Adrenal gland (tissue), 12 donors: ENCODE results near the gene STRN3. TPM values are rescaled to one million over a fixed set of nuclear protein-coding genes. Genes with fewer than 3 reads are reported as not detected.

Experiments used
- DNase-seq, 7 donors: peaks; one replicate each; pipeline ENCODE4 v3.0.0-alpha.2; 2019 to 2020
- H3K27ac ChIP-seq, 5 donors: fragments of 200-600 bp; sonication (generic) in 4 of 5; 1 replicate in 3 of 5; 2 replicates in 2 of 5; pipeline versions ENCODE4 v1.5.1 to v1.8.0; 2016 to 2020; ENCODE audit warnings: mild to moderate bottlenecking in 1 of 5
- H3K27me3 ChIP-seq: fragments of 200-600 bp; 2 replicates; pipeline ENCODE4 v1.8.0; 2021
- H3K36me3 ChIP-seq, 2 donors: fragments of 200-600 bp; replicated peaks in 1 of 2; 1 replicate in 1 of 2; 2 replicates in 1 of 2; pipeline versions ENCODE4 v1.5.1 to v1.8.0; 2018 to 2022
- H3K4me1 ChIP-seq, 2 donors: fragments of 200-600 bp; replicated peaks in 1 of 2; 1 replicate in 1 of 2; 2 replicates in 1 of 2; pipeline versions ENCODE4 v1.5.1 to v1.8.0; 2018 to 2021
- H3K4me3 ChIP-seq, 4 donors: fragments of 200-600 bp; sonication (generic) in 3 of 4; one replicate each; pipeline ENCODE4 v1.5.1; 2016 to 2018
- H3K9me3 ChIP-seq, 3 donors: fragments of 200-600 bp; sonication (generic) in 1 of 3; replicated peaks in 1 of 3; 1 replicate in 2 of 3; 2 replicates in 1 of 3; pipeline versions ENCODE4 v1.5.1 to v1.8.0; 2016 to 2021
- CTCF ChIP-seq, 6 experiments: fragments of 450-650 bp in 4 of 6; fragments of 200-600 bp in 2 of 6; sonication (generic) in 1 of 6; IDR thresholded peaks; 1 replicate in 5 of 6; 2 replicates in 1 of 6; pipeline versions ENCODE4 v1.5.1 to v1.8.0; 2016 to 2021; ENCODE audit warnings: antibody characterized with exemption in 6 of 6, mild to moderate bottlenecking in 2 of 6, moderate library complexity in 1 of 6
- POLR2A ChIP-seq, 2 donors: fragments of 450-650 bp; IDR thresholded peaks; one replicate each; pipeline ENCODE4 v1.6.1; 2017; ENCODE audit warnings: antibody characterized with exemption in 2 of 2, mild to moderate bottlenecking in 2 of 2, moderate library complexity in 1 of 2
- WGBS, 4 donors: extraction: QIAGEN DNeasy Blood & Tissue Kit in 2 of 4; methylation state at CpG; one replicate each; pipeline versions ENCODE4 v1.1.5 to v1.1.7; 2013 to 2017; 5-methylcytosine and 5-hydroxymethylcytosine counted together
- intact Hi-C, 2 donors: fragments of 100-400 bp; cut with DNase I; formaldehyde crosslinking; loops; one replicate each; pipeline versions ENCODE4 v1.14.1 to v1.15.0; 2022 to 2023
- polyA plus RNA-seq, 3 donors: library from polyadenylated mRNA; stranded (reverse); fragments of 200-250 nt in 2 of 3; fragments of 350-450 nt in 1 of 3; fragmentation: Illumina TruSeq in 1 of 3; extraction: RNeasy Lipid Tissue Mini Kit (QIAGEN cat#74804) in 1 of 3; gene quantifications; one replicate each; pipeline ENCODE4 v1.2.3, GENCODE V29; 2013 to 2014
- total RNA-seq, 9 donors: library from RNA; depleted of rRNA in 4 of 9; stranded (reverse); fragments of >200 nt in 4 of 9; fragments of 120-200 nt in 1 of 9; fragmentation: NEBNext Ultra II Directional in 1 of 9; extraction: Animal tissue kit (Norgen Biotek cat#: 25700) in 1 of 9; gene quantifications; one replicate each; pipeline versions ENCODE4 v1.1.0 to v1.2.4, GENCODE V29; 2013 to 2023
- donor health status: healthy with polysubstance abuse.
- donor health status: Bipolar disorder and iron deficiency.
- donor health status: DM: yes; HTN: yes; CAD: no.
- donor health status: DM: no; HTN: no; CAD: no.
- donor health status: DM: no; HTN: no; CAD: no.
- donor health status: DM: yes; HTN: yes; CAD: no.

Gene STRN3
- total and polyA plus RNA-seq, 12 donors = 11.0 to 61.2 (median 36.2) TPM

GRCh38 chr14:30958555-30959407 is 67.4 kb downstream of the STRN3 start:
- peaks cover 0 to 9% of the 10 kb centered on the region in 2 donors for H3K4me1 ChIP-seq
- no peaks in the 10 kb centered on the region for H3K27me3 ChIP-seq
- TF ChIP-seq POLR2A (IDR thresholded peaks at IDR 0.05) = no peak
- TF ChIP-seq CTCF (IDR thresholded peaks at IDR 0.05) = no peak
- 92 to 97% (median 94%) methylated on average over 10 of the region's 10 CpGs for WGBS, 4 donors
- no peak overlapping the region for H3K4me3 ChIP-seq
- DNase-seq = no peak
- no peaks in the 10 kb centered on the region for H3K9me3 ChIP-seq
- no peaks in the 10 kb centered on the region for H3K36me3 ChIP-seq
- H3K27ac ChIP-seq = no peak overlapping the region
- intact Hi-C loops = no loop called here

GRCh38 chr14:30957813-30958370 is 68.3 kb downstream of the STRN3 start:
- TF ChIP-seq CTCF (IDR thresholded peaks at IDR 0.05) = no peak
- no peak for TF ChIP-seq POLR2A (IDR thresholded peaks at IDR 0.05)
- WGBS, 4 donors = 82 to 95% (median 92%) methylated on average over 5 of the region's 5 CpGs
- Histone ChIP-seq H3K9me3 (no peaks in the 10 kb centered on the region), H3K27me3 (no peaks in the 10 kb centered on the region), H3K27ac (no peak overlapping the region), H3K4me1 (peaks cover 0 to 9% of the 10 kb centered on the region in 2 donors), H3K36me3 (no peaks in the 10 kb centered on the region), H3K4me3 (no peak overlapping the region)
- intact Hi-C loops = no loop called here
- no peak for DNase-seq

GRCh38 chr14:30949651-30950050 is 76.5 kb downstream of the STRN3 start:
- Histone ChIP-seq H3K27me3 (no peaks in the 10 kb centered on the region), H3K4me1 (no peaks in the 10 kb centered on the region), H3K4me3 (no peak overlapping the region), H3K36me3 (peaks cover 0 to 36% of the 10 kb centered on the region in 2 donors), H3K27ac (no peak overlapping the region), H3K9me3 (no peaks in the 10 kb centered on the region)
- WGBS, 4 donors = 97 to 98% (median 97%) methylated on average over 2 of the region's 2 CpGs
- TF ChIP-seq CTCF (IDR thresholded peaks at IDR 0.05) (no peak), POLR2A (IDR thresholded peaks at IDR 0.05) (no peak)
- intact Hi-C loops = no loop called here
- no peak for DNase-seq

GRCh38 chr14:30943694-30944093 is 82.5 kb downstream of the STRN3 start:
- Histone ChIP-seq H3K27ac (no peak overlapping the region), H3K9me3 (no peaks in the 10 kb centered on the region), H3K4me3 (no peak overlapping the region), H3K4me1 (peaks cover 3 to 14% of the 10 kb centered on the region in 2 donors), H3K36me3 (peaks cover 0 to 27% of the 10 kb centered on the region in 2 donors), H3K27me3 (no peaks in the 10 kb centered on the region)
- intact Hi-C loops = no loop called here
- DNase-seq = no peak
- TF ChIP-seq POLR2A (IDR thresholded peaks at IDR 0.05) (no peak), CTCF (IDR thresholded peaks at IDR 0.05) (no peak)
- 93 to 100% (median 96%) methylated on average over 4 of the region's 4 CpGs for WGBS, 4 donors
